ENCODE measurements around the gene ARID1A.

- TF ChIP-seq POLR2A (IDR thresholded peaks at IDR 0.05; ENCODE audit: low read length): peak; percentile 72
- TF ChIP-seq GATA1 (IDR thresholded peaks at IDR 0.05; ENCODE audit: low read depth, low read length): peak; percentile 94
Observed at GRCh38 chr1:26692793-26693490, 2.9 kb upstream of the ARID1A start.
